Kidney epithelial cell (primary cell): ENCODE data around the gene PHF23. TPM values are rescaled to one million over a fixed set of nuclear protein-coding genes. Genes with fewer than 3 reads are reported as not detected.

ENCODE experiments used
- DNase-seq: peaks from one replicate; pipeline ENCODE4 v3.0.0-alpha.2; 2010; ENCODE audit warnings: low read depth
- H3K27me3 ChIP-seq: 2 replicates; pipeline ENCODE4 v1.6.0; 2011; ENCODE audit warnings: low read length; ENCODE audit not compliant: control insufficient read depth, insufficient read depth
- H3K36me3 ChIP-seq: 2 replicates; pipeline ENCODE4 v1.5.1; 2011; ENCODE audit warnings: low read length; ENCODE audit not compliant: control insufficient read depth, insufficient read depth
- H3K4me3 ChIP-seq: 2 replicates; pipeline ENCODE4 v1.5.1; 2011; ENCODE audit warnings: low read depth, mild to moderate bottlenecking, control low read depth, low read length
- CTCF ChIP-seq: IDR thresholded peaks from 2 replicates; pipeline ENCODE4 v1.5.1; 2011; ENCODE audit warnings: mild to moderate bottlenecking, moderate library complexity, low read length, control low read depth, inconsistent platforms; ENCODE audit not compliant: insufficient read depth, poor library complexity, severe bottlenecking
- total RNA-seq: library from RNA; depleted of rRNA; stranded (reverse); fragments of >200 nt; gene quantifications from 2 replicates; pipeline ENCODE4 v1.2.3, GENCODE V29; 2015

The PHF23 gene
- total RNA-seq, 1 donor from 2014 or later: 53.3 TPM

GRCh38 chr17:7232114-7232513 lies 7.1 kb downstream of the PHF23 start:
- no peak for TF ChIP-seq CTCF
- Histone ChIP-seq H3K4me3 (no peak overlapping the region), H3K36me3 (peaks cover 7% of the 10 kb centered on the region), H3K27me3 (no peaks in the 10 kb centered on the region)
- no peak for DNase-seq

GRCh38 chr17:7229504-7229903 lies 9.8 kb downstream of the PHF23 start:
- TF ChIP-seq CTCF: no peak
- no peak for DNase-seq
- no peak overlapping the region for H3K4me3 ChIP-seq
- H3K27me3 ChIP-seq: no peaks in the 10 kb centered on the region
- H3K36me3 ChIP-seq: peaks cover 4% of the 10 kb centered on the region

DNA sequence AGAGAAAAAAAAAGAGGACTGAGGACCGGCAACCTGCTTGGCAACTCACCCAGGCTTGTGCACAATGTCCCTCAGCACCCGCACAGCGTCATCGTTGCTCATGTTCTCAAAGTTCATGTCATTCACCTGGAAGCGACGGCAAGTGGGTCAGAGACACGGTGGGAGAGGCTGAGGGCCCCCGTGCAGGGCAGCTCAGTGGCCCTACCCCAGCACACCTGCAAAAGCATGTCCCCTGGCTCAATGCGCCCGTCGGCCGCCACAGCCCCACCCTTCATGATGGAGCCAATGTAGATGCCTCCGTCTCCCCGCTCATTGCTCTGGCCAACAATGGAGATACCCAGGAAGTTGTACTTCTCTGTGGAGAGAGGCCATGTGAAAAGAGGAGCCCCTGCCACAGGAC lies 10.3 kb downstream of the PHF23 start:
- no peaks in the 10 kb centered on the region for H3K27me3 ChIP-seq
- peaks cover 4% of the 10 kb centered on the region for H3K36me3 ChIP-seq
- no peak for TF ChIP-seq CTCF
- H3K4me3 ChIP-seq: no peak overlapping the region
- no peak for DNase-seq

DNA sequence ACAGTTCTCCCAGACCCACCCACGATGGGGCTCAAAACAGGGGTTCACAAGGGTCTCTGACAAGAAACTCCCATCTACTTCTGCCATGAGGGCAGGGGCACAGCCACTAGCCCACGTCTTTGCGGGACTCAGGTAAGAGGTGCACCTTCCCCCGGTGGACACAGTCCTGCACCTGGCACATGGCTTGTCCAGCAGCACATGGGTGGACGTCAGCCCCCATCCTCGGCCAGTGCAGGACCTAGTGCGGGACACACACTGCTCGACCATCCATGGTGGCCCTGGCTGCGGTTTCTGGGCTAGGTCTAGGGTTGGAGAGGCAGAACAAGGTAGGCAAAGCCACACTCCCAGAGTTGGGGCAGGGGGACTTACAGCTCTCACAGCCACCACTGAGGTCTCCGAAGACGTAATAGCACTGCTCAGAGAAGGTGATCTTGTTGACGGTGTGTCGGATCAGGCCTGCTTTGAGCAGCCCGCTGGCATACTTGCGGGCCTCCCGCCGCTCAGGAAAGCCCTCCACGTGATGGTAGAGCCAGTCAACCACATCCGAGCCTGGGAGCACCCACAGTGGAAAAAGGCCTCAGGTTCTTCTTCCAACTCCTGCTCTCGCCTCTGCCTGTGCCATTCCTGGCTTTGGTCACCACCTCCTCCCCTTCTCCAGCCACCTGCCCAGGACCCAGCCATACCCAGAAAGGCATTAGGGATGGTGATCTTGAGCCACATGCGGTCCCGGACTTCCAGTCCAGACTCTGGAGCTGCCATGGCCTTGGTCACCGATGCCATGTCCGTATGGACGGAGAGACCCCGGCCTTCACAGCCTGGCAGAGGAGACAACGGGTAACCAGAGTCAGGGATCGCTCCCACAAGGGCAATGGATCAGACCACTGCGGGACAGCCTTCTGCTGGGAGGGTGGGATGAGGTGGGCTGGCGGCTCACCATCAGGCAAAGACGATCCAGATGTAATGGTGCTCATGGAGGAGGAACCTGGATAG lies 12.2 kb downstream of the PHF23 start:
- Histone ChIP-seq H3K27me3 (no peaks in the 10 kb centered on the region), H3K36me3 (peaks cover 7% of the 10 kb centered on the region), H3K4me3 (no peak overlapping the region)
- DNase-seq: no peak
- TF ChIP-seq CTCF: no peak

GRCh38 chr17:7225711-7226331 lies 13.4 kb downstream of the PHF23 start:
- TF ChIP-seq CTCF: no peak
- no peak for DNase-seq
- peaks cover 7% of the 10 kb centered on the region for H3K36me3 ChIP-seq
- no peaks in the 10 kb centered on the region for H3K27me3 ChIP-seq
- H3K4me3 ChIP-seq: no peak overlapping the region
